H9 (cell line): Measurements from ENCODE around the gene MRPL39. TPM values are rescaled to one million over a fixed set of nuclear protein-coding genes. Genes with fewer than 3 reads are reported as not detected.

Experiments
- DNase-seq: peaks from one replicate; pipeline ENCODE4 v3.0.0-alpha.2; 2017
- H2AFZ ChIP-seq: one replicate; pipeline ENCODE4 v1.6.1; 2013; ENCODE audit warnings: mild to moderate bottlenecking, low read length, control low read depth, moderate library complexity
- H2AK5ac ChIP-seq: 2 replicates; pipeline ENCODE4 v1.6.1; 2013; ENCODE audit warnings: low read length, control low read depth, mixed read lengths; ENCODE audit not compliant: insufficient read length
- H2BK120ac ChIP-seq: one replicate; pipeline ENCODE4 v1.6.1; 2013; ENCODE audit warnings: low read depth, mild to moderate bottlenecking, low read length, control low read depth, inconsistent platforms; ENCODE audit not compliant: poor library complexity, severe bottlenecking
- H2BK12ac ChIP-seq: 2 replicates; pipeline ENCODE4 v1.6.1; 2013; ENCODE audit warnings: low read length, control low read depth, mixed read lengths, low read depth; ENCODE audit not compliant: insufficient read length
- H2BK15ac ChIP-seq: 2 replicates; pipeline ENCODE4 v1.6.1; 2013; ENCODE audit warnings: low read depth, low read length, control low read depth
- H2BK20ac ChIP-seq: one replicate; pipeline ENCODE4 v1.6.1; 2013; ENCODE audit warnings: low read depth, mild to moderate bottlenecking, low read length, control low read depth, inconsistent platforms; ENCODE audit not compliant: poor library complexity, severe bottlenecking
- H2BK5ac ChIP-seq: 2 replicates; pipeline ENCODE4 v1.6.1; 2013; ENCODE audit warnings: low read length, control low read depth, mixed read lengths; ENCODE audit not compliant: insufficient read length
- H3K14ac ChIP-seq: 2 replicates; pipeline ENCODE4 v1.6.1; 2013; ENCODE audit warnings: low read length, control low read depth; ENCODE audit not compliant: insufficient read depth
- H3K18ac ChIP-seq: 2 replicates; pipeline ENCODE4 v1.6.1; 2013; ENCODE audit warnings: low read depth, mild to moderate bottlenecking, mixed read lengths, low read length, control low read depth; ENCODE audit not compliant: insufficient read length
- H3K23ac ChIP-seq: 2 replicates; pipeline ENCODE4 v1.6.1; 2013; ENCODE audit warnings: low read length, control low read depth, mixed read lengths, low read depth; ENCODE audit not compliant: insufficient read length
- H3K23me2 ChIP-seq: 2 replicates; pipeline ENCODE4 v1.6.1; 2013; ENCODE audit warnings: low read depth, mild to moderate bottlenecking, mixed read lengths, low read length, control low read depth; ENCODE audit not compliant: insufficient read length, poor library complexity, severe bottlenecking
- H3K27ac ChIP-seq: 2 replicates; pipeline ENCODE4 v1.5.1; 2013; ENCODE audit warnings: low read length, control low read depth, mixed read lengths, low read depth; ENCODE audit not compliant: insufficient read length
- H3K27me3 ChIP-seq: 2 replicates; pipeline ENCODE4 v1.6.1; 2013; ENCODE audit warnings: low read length, control low read depth, inconsistent platforms; ENCODE audit not compliant: insufficient read depth
- H3K4ac ChIP-seq: 2 replicates; pipeline ENCODE4 v1.6.1; 2013; ENCODE audit warnings: low read depth, mild to moderate bottlenecking, control low read depth, inconsistent platforms, low read length, moderate library complexity
- H3K4me1 ChIP-seq: 2 replicates; pipeline ENCODE4 v1.6.1; 2013; ENCODE audit warnings: low read length, control low read depth, inconsistent platforms; ENCODE audit not compliant: insufficient read depth
- H3K4me2 ChIP-seq: 2 replicates; pipeline ENCODE4 v1.6.1; 2013; ENCODE audit warnings: low read length, control low read depth, mixed read lengths; ENCODE audit not compliant: insufficient read length, insufficient read depth
- H3K56ac ChIP-seq: 2 replicates; pipeline ENCODE4 v1.6.1; 2013; ENCODE audit warnings: low read depth, mild to moderate bottlenecking, mixed read lengths, low read length, control low read depth; ENCODE audit not compliant: insufficient read length
- H3K79me1 ChIP-seq: 2 replicates; pipeline ENCODE4 v1.6.1; 2013; ENCODE audit warnings: low read depth, mild to moderate bottlenecking, moderate library complexity, low read length, control low read depth, inconsistent platforms; ENCODE audit not compliant: insufficient read depth, poor library complexity, severe bottlenecking
- H3K79me2 ChIP-seq: 2 replicates; pipeline ENCODE4 v1.6.1; 2013; ENCODE audit warnings: low read length, control low read depth, inconsistent platforms; ENCODE audit not compliant: insufficient read depth
- H3K9ac ChIP-seq: 2 replicates; pipeline ENCODE4 v1.6.1; 2013; ENCODE audit warnings: low read length, control low read depth, mixed read lengths; ENCODE audit not compliant: insufficient read length; ENCODE audit errors: extremely low read depth
- H3K9me3 ChIP-seq: one replicate; pipeline ENCODE4 v1.6.1; 2013; ENCODE audit warnings: low read depth, low read length, inconsistent platforms; ENCODE audit not compliant: control insufficient read depth
- H3T11ph ChIP-seq: one replicate; pipeline ENCODE4 v1.6.1; 2013; ENCODE audit warnings: mild to moderate bottlenecking, low read length, control low read depth, inconsistent platforms
- H4K20me1 ChIP-seq: one replicate; pipeline ENCODE4 v1.6.1; 2013; ENCODE audit not compliant: control insufficient read depth, insufficient read length, insufficient read depth
- H4K5ac ChIP-seq: 2 replicates; pipeline ENCODE4 v1.6.1; 2013; ENCODE audit warnings: low read depth, mild to moderate bottlenecking, mixed read lengths, low read length, control low read depth; ENCODE audit not compliant: insufficient read length
- H4K8ac ChIP-seq: replicated peaks from 2 replicates; pipeline ENCODE4 v1.6.1; 2013; ENCODE audit warnings: low read length, control low read depth, mixed read lengths, low read depth; ENCODE audit not compliant: insufficient read length
- H4K91ac ChIP-seq: 2 replicates; pipeline ENCODE4 v1.6.1; 2013; ENCODE audit warnings: low read depth, mild to moderate bottlenecking, moderate library complexity, mixed read lengths, low read length, control low read depth; ENCODE audit not compliant: insufficient read length
- H3K27ac Mint-ChIP-seq, 3 experiments: 2 replicates in 2 of 3; 3 replicates in 1 of 3; pipeline ENCODE4 v1.8.0; 2020 to 2021; ENCODE audit warnings: mixed read lengths in 3 of 3, mild to moderate bottlenecking in 1 of 3, moderate library complexity in 1 of 3
- H3K27me3 Mint-ChIP-seq: 2 replicates; pipeline ENCODE4 v1.8.0; 2021; ENCODE audit warnings: low read depth, mild to moderate bottlenecking, moderate library complexity, mixed read lengths
- H3K36me3 Mint-ChIP-seq, 3 experiments: 2 replicates in 2 of 3; 3 replicates in 1 of 3; pipeline ENCODE4 v1.8.0; 2020 to 2021; ENCODE audit warnings: low read depth in 3 of 3, mixed read lengths in 3 of 3; ENCODE audit not compliant: insufficient read depth in 1 of 3
- H3K4me1 Mint-ChIP-seq, 2 experiments: 2 replicates each; pipeline ENCODE4 v1.8.0; 2020; ENCODE audit warnings: mixed read lengths in 2 of 2
- H3K4me3 Mint-ChIP-seq, 2 experiments: 2 replicates in 1 of 2; 3 replicates in 1 of 2; pipeline ENCODE4 v1.8.0; 2020 to 2021; ENCODE audit warnings: mild to moderate bottlenecking in 2 of 2, mixed read lengths in 2 of 2, moderate library complexity in 1 of 2
- H3K9me3 Mint-ChIP-seq, 2 experiments: 2 replicates in 1 of 2; 3 replicates in 1 of 2; pipeline ENCODE4 v1.8.0; 2020; ENCODE audit warnings: mild to moderate bottlenecking in 2 of 2, mixed read lengths in 2 of 2, moderate library complexity in 1 of 2
- CTCF ChIP-seq: fragments of 200-600 bp; sonication (generic); conservative IDR thresholded peaks from 3 replicates; pipeline ENCODE4 v1.8.0; 2021; ENCODE audit warnings: antibody characterized with exemption, mild to moderate bottlenecking
- total RNA-seq: library from RNA; stranded (reverse); gene quantifications from 2 replicates; pipeline ENCODE4 v1.2.1, GENCODE V29; 2021

The MRPL39 gene
- total RNA-seq, 1 experiment from 2014 or later = 58.8 TPM

DNA sequence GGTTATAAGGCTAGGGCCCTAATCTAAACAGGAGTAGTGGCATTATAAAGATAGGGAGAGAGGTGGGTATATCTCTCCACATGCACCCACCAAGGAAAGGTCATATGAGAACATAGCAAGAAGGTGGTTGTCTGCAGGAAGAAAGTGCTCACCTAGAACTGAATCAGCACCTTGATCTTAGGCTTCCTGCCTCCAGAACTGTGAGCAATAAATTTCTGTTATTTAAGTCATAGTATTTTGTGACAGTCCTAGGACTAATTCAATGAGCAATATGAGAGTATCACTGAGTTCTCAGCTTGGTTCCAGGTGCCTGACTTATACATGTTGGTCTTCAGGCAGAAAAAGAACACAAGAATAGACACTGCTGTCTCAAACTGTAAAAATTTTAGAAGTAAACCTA is 51.8 kb downstream of the MRPL39 start:
- no peak for DNase-seq
- H3K9me3 Mint-ChIP-seq = no peaks in the 10 kb centered on the region

More for the DNA sequence above, 51.8 kb downstream of the MRPL39 start:
- no peak overlapping the region for H2BK20ac ChIP-seq
- H3K36me3 Mint-ChIP-seq = no peaks in the 10 kb centered on the region
- no peak overlapping the region for H3K27ac ChIP-seq
- H4K20me1 ChIP-seq = no peaks in the 10 kb centered on the region
- H3K56ac ChIP-seq = no peak overlapping the region
- H2AFZ ChIP-seq = no peak overlapping the region
- no peak overlapping the region for H2BK120ac ChIP-seq
- no peaks in the 10 kb centered on the region for H3K4me1 ChIP-seq
- H3K23me2 ChIP-seq = no peaks in the 10 kb centered on the region
- H3K27me3 Mint-ChIP-seq = peaks cover 15% of the 10 kb centered on the region
- no peak overlapping the region for H4K8ac ChIP-seq
- no peak overlapping the region for H3K4me3 Mint-ChIP-seq
- H3K9ac ChIP-seq = no peak overlapping the region
- H3K27ac Mint-ChIP-seq = no peak overlapping the region
- no peak overlapping the region for H2AK5ac ChIP-seq
- no peak overlapping the region for H2BK15ac ChIP-seq
- H2BK5ac ChIP-seq = no peak overlapping the region
- H3T11ph ChIP-seq = no peak overlapping the region
- no peaks in the 10 kb centered on the region for H3K9me3 ChIP-seq
- no peak overlapping the region for H4K91ac ChIP-seq
- H2BK12ac ChIP-seq = no peak overlapping the region
- H3K4me1 Mint-ChIP-seq = no peaks in the 10 kb centered on the region
- H3K4me2 ChIP-seq = no peak overlapping the region
- no peaks in the 10 kb centered on the region for H3K27me3 ChIP-seq
- no peak overlapping the region for H3K14ac ChIP-seq
- no peak overlapping the region for H3K18ac ChIP-seq
- no peaks in the 10 kb centered on the region for H3K79me1 ChIP-seq
- no peaks in the 10 kb centered on the region for H3K79me2 ChIP-seq
- H4K5ac ChIP-seq = no peak overlapping the region
- H3K4ac ChIP-seq = no peak overlapping the region
- no peak overlapping the region for H3K23ac ChIP-seq
- no peak for TF ChIP-seq CTCF
